HL-60 (cell line): ENCODE measurements around the gene ZNF544.

Experiments used
- CTCF ChIP-seq: IDR thresholded peaks from one replicate; pipeline ENCODE4 v1.5.1; 2011; ENCODE audit warnings: low read length, control low read depth, inconsistent platforms; ENCODE audit not compliant: insufficient read depth
- POLR2AphosphoS5 ChIP-seq: IDR thresholded peaks from 2 replicates; pipeline ENCODE4 v1.6.1; 2012; ENCODE audit warnings: low read depth
- SPI1 ChIP-seq: IDR thresholded peaks from 2 replicates; pipeline ENCODE4 v1.6.1; 2012; ENCODE audit warnings: low read depth, mild to moderate bottlenecking, borderline replicate concordance

GRCh38 chr19:58296104-58296503, 67.4 kb downstream of the ZNF544 start:
- no peak for TF ChIP-seq POLR2AphosphoS5
- TF ChIP-seq CTCF, result no peak
- no peak for TF ChIP-seq SPI1
